ENCODE measurements around the gene JADE1.

The JADE1 gene

GRCh38 chr4:128809477-128810330 lies at the start of gene JADE1:
TSS of gene JADE1 (plus strand) at chr4:128809700. CDS start at chr4:128831759, 22,059 bp downstream.
- peak; percentile 80 for DNase-seq

- no peak for DNase-seq
Observed at GRCh38 chr4:128766781-128767180, 42.7 kb upstream of the JADE1 start.

GRCh38 chr4:128768373-128768996 lies 41.0 kb upstream of the JADE1 start:
- DNase-seq = no peak

- DNase-seq = no peak
Observed at GRCh38 chr4:128769011-128769410, 40.5 kb upstream of the JADE1 start.

GRCh38 chr4:128770807-128771206 lies 38.7 kb upstream of the JADE1 start:
- DNase-seq = no peak

- no peak for DNase-seq
Observed at GRCh38 chr4:128775477-128775876, 34.0 kb upstream of the JADE1 start.

GRCh38 chr4:128775916-128776315 lies 33.6 kb upstream of the JADE1 start:
- no peak for DNase-seq

- DNase-seq = no peak
Observed at GRCh38 chr4:128776794-128777216, 32.7 kb upstream of the JADE1 start.

GRCh38 chr4:128780688-128781087 lies 28.8 kb upstream of the JADE1 start:
- no peak for DNase-seq

- no peak for DNase-seq
Observed at GRCh38 chr4:128782076-128782715, 27.3 kb upstream of the JADE1 start.

- no peak for DNase-seq
Observed at GRCh38 chr4:128782875-128783614, 26.5 kb upstream of the JADE1 start.

GRCh38 chr4:128787509-128788311 lies 21.8 kb upstream of the JADE1 start:
- no peak for DNase-seq

GRCh38 chr4:128793859-128794672 lies 15.4 kb upstream of the JADE1 start:
- no peak for DNase-seq

- DNase-seq = no peak
Observed at GRCh38 chr4:128796934-128797333, 12.6 kb upstream of the JADE1 start.

- DNase-seq = no peak
Observed at GRCh38 chr4:128800284-128800683, 9.2 kb upstream of the JADE1 start.

GRCh38 chr4:128800701-128801284 lies 8.7 kb upstream of the JADE1 start:
- no peak for DNase-seq

GRCh38 chr4:128802680-128803628 lies 6.5 kb upstream of the JADE1 start:
- DNase-seq = no peak

- no peak for DNase-seq
Observed at GRCh38 chr4:128803783-128804182, 5.7 kb upstream of the JADE1 start.

GRCh38 chr4:128810331-128810870 lies 901 bp downstream of the JADE1 start:
- peak; percentile 24 for DNase-seq

Data from 8988T (cell line).